SK-N-SH (cell line): ENCODE results near the gene SPPL2C. TPM values are rescaled to one million over a fixed set of nuclear protein-coding genes. Genes with fewer than 3 reads are reported as not detected.

Source experiments
- CTCF ChIA-PET: fragments of 300-600, 350-600 bp; formaldehyde crosslinking; extraction: SDS; loops from one replicate; lab custom pipeline; 2021; lab: Yijun Ruan, JAX
- POLR2A ChIA-PET: fragments of 350-600 bp; sonication (Branson Sonifier 250); formaldehyde crosslinking; extraction: SDS; loops from one replicate; lab custom pipeline; 2020; ENCODE audit warnings: antibody characterized with exemption, inconsistent platforms; lab: Yijun Ruan, JAX
- DNase-seq: peaks from one replicate; pipeline ENCODE4 v3.0.0; 2012
- H2AFZ ChIP-seq: fragments of 200-600 bp; sonication (generic); 2 replicates; pipeline ENCODE4 v1.8.1; 2016; ENCODE audit warnings: antibody characterized with exemption, mild to moderate bottlenecking, low read depth
- H3F3A ChIP-seq: fragments of 200-600 bp; sonication (generic); replicated peaks from 2 replicates; pipeline ENCODE3; 2016; ENCODE audit warnings: antibody characterized with exemption, mild to moderate bottlenecking; ENCODE audit not compliant: insufficient read depth
- H3K27ac ChIP-seq, 2 experiments: fragments of 200-500 bp in 1 of 2; fragments of 200-600 bp in 1 of 2; sonication (Bioruptor generic) in 1 of 2; sonication (generic), shearing (Covaris generic) in 1 of 2; 2 replicates each; pipeline versions ENCODE4 v1.5.1 to v1.6.1; 2014 to 2016; ENCODE audit warnings: low read depth in 2 of 2, inconsistent platforms in 1 of 2, low read length in 1 of 2, mild to moderate bottlenecking in 1 of 2, mixed read lengths in 1 of 2
- H3K27me3 ChIP-seq: fragments of 200-600 bp; sonication (generic), shearing (Covaris generic); 2 replicates; pipeline ENCODE4 v1.6.1; 2016; ENCODE audit warnings: mixed run types; ENCODE audit not compliant: insufficient read depth
- H3K36me3 ChIP-seq, 2 experiments: fragments of 200-500 bp in 1 of 2; fragments of 200-600 bp in 1 of 2; sonication (Bioruptor generic) in 1 of 2; sonication (generic) in 1 of 2; replicated peaks in 1 of 2; 2 replicates each; pipeline versions ENCODE3 to v1.5.1; 2014 to 2016; ENCODE audit warnings: low read length in 1 of 2, mild to moderate bottlenecking in 1 of 2; ENCODE audit not compliant: insufficient read depth in 2 of 2, control insufficient read depth in 1 of 2
- H3K4me1 ChIP-seq, 2 experiments: fragments of 200-500 bp in 1 of 2; fragments of 200-600 bp in 1 of 2; sonication (Bioruptor generic) in 1 of 2; sonication (generic), shearing (Covaris generic) in 1 of 2; 2 replicates each; pipeline versions ENCODE4 v1.5.1 to v1.6.1; 2014 to 2016; ENCODE audit warnings: low read depth in 1 of 2, low read length in 1 of 2, mixed run types in 1 of 2; ENCODE audit not compliant: insufficient read depth in 2 of 2, control insufficient read depth in 1 of 2
- H3K4me2 ChIP-seq: fragments of 200-600 bp; sonication (generic), shearing (Covaris generic); 2 replicates; pipeline ENCODE4 v1.6.1; 2017; ENCODE audit warnings: mixed run types
- H3K4me3 ChIP-seq, 2 experiments: fragments of 200-500 bp in 1 of 2; fragments of 200-600 bp in 1 of 2; sonication (Bioruptor generic) in 1 of 2; sonication (generic), shearing (Covaris generic) in 1 of 2; 2 replicates each; pipeline versions ENCODE4 v1.5.1 to v1.8.1; 2014 to 2016; ENCODE audit warnings: low read depth in 2 of 2, inconsistent platforms in 1 of 2, low read length in 1 of 2, mild to moderate bottlenecking in 1 of 2, mixed read lengths in 1 of 2, moderate library complexity in 1 of 2
- H3K79me2 ChIP-seq: fragments of 200-600 bp; sonication (generic); 2 replicates; pipeline ENCODE4 v1.8.1; 2017; ENCODE audit warnings: mild to moderate bottlenecking; ENCODE audit not compliant: insufficient read depth
- H3K9ac ChIP-seq: fragments of 200-600 bp; sonication (generic); 2 replicates; pipeline ENCODE4 v1.6.1; 2017; ENCODE audit warnings: mixed run types
- H3K9me2 ChIP-seq: fragments of 200-600 bp; sonication (generic); 2 replicates; pipeline ENCODE4 v1.6.1; 2017; ENCODE audit warnings: mixed run types
- H3K9me3 ChIP-seq: fragments of 200-600 bp; sonication (generic); 2 replicates; pipeline ENCODE4 v1.6.1; 2017; ENCODE audit warnings: mixed run types, mild to moderate bottlenecking, moderate library complexity
- H4K20me1 ChIP-seq: fragments of 200-600 bp; sonication (generic); 2 replicates; pipeline ENCODE4 v1.6.1; 2017; ENCODE audit warnings: mild to moderate bottlenecking, mixed run types; ENCODE audit not compliant: insufficient read depth
- CTCF ChIP-seq: fragments of 200-600 bp; sonication (generic); IDR thresholded peaks from 2 replicates; pipeline ENCODE4 v1.6.1; 2017; ENCODE audit warnings: antibody characterized with exemption, mild to moderate bottlenecking, moderate library complexity
- ELF1 ChIP-seq: IDR thresholded peaks from 2 replicates; pipeline ENCODE4 v1.4.0; 2012
- EP300 ChIP-seq, 2 experiments: IDR thresholded peaks; 2 replicates each; pipeline versions ENCODE4 v1.4.0 to v1.6.1; 2012; ENCODE audit warnings: borderline replicate concordance in 1 of 2, low read depth in 1 of 2, low read length in 1 of 2
- EZH2phosphoT487 ChIP-seq: fragments of 200-600 bp; sonication (generic); IDR thresholded peaks from 2 replicates; pipeline ENCODE4 v1.6.1; 2017; ENCODE audit warnings: low read depth, mixed run types, mild to moderate bottlenecking, antibody characterized with exemption, moderate library complexity, borderline replicate concordance
- FOXM1 ChIP-seq: IDR thresholded peaks from 2 replicates; pipeline ENCODE4 v1.4.0; 2012; ENCODE audit warnings: low read depth, mild to moderate bottlenecking
- JUND ChIP-seq: IDR thresholded peaks from 2 replicates; pipeline ENCODE4 v1.4.0; 2012
- MXI1 ChIP-seq: IDR thresholded peaks from 2 replicates; pipeline ENCODE4 v1.6.1; 2012; ENCODE audit warnings: mild to moderate bottlenecking, low read depth, low read length, improper control_type of control experiment
- NFIC ChIP-seq: IDR thresholded peaks from 2 replicates; pipeline ENCODE4 v1.4.0; 2012; ENCODE audit warnings: borderline replicate concordance
- PBX3 ChIP-seq: IDR thresholded peaks from 2 replicates; pipeline ENCODE4; 2012
- RAD21 ChIP-seq: IDR thresholded peaks from 2 replicates; pipeline ENCODE4 v1.6.1; 2012; ENCODE audit warnings: mild to moderate bottlenecking, low read length
- RCOR1 ChIP-seq: fragments of 150-350 bp; IDR thresholded peaks from 2 replicates; pipeline ENCODE4 v1.6.1; 2017; ENCODE audit warnings: antibody characterized with exemption, low read length
- RXRA ChIP-seq: IDR thresholded peaks from 2 replicates; pipeline ENCODE4 v1.4.0; 2012; ENCODE audit warnings: low read depth, mild to moderate bottlenecking, borderline replicate concordance
- SMC3 ChIP-seq: IDR thresholded peaks from 2 replicates; pipeline ENCODE4 v1.6.1; 2012; ENCODE audit warnings: low read depth, low read length, improper control_type of control experiment
- TAF1 ChIP-seq: IDR thresholded peaks from 2 replicates; pipeline ENCODE4 v1.6.1; 2012; ENCODE audit warnings: low read depth, mild to moderate bottlenecking, low read length, moderate library complexity, borderline replicate concordance
- TEAD4 ChIP-seq: IDR thresholded peaks from 2 replicates; pipeline ENCODE4 v1.4.0; 2012; ENCODE audit warnings: mild to moderate bottlenecking, borderline replicate concordance; ENCODE audit not compliant: insufficient read depth
- USF1 ChIP-seq: IDR thresholded peaks from 2 replicates; pipeline ENCODE4 v1.4.0; 2012; ENCODE audit warnings: low read depth, borderline replicate concordance
- USF2 ChIP-seq: fragments of 150-350 bp; IDR thresholded peaks from 2 replicates; pipeline ENCODE4 v1.6.1; 2017; ENCODE audit warnings: antibody characterized with exemption, low read length, low read depth, borderline replicate concordance
- ZBTB33 ChIP-seq: IDR thresholded peaks from 2 replicates; pipeline ENCODE4 v1.4.0; 2012; ENCODE audit warnings: low read depth, borderline replicate concordance
- whole genome bisulfite sequencing: methylation state at CpG from one replicate; pipeline ENCODE4 v1.1.6; 2017; ENCODE audit warnings: low lambda C conversion rate; 5-methylcytosine and 5-hydroxymethylcytosine counted together
- polyA plus RNA-seq, 3 experiments: library from polyadenylated mRNA; depleted of rRNA; stranded (reverse); fragments of >200 nt; gene quantifications; 2 replicates each; pipeline ENCODE4 v1.2.3, GENCODE V29; 2012

The SPPL2C gene
- polyA plus RNA-seq, 1 of the 3 experiments (the other 2 are of a cell fraction) = not detected

GRCh38 chr17:45820052-45820780 lies 24.5 kb upstream of the SPPL2C start:
- Histone ChIP-seq H3K27me3 (no peaks in the 10 kb centered on the region), H3K4me1 (peaks cover 0 to 27% of the 10 kb centered on the region in 2 experiments; a peak in 1 of 4 replicates), H4K20me1 (no peaks in the 10 kb centered on the region), H3K4me3 (no peak overlapping the region), H3K9me3 (no peaks in the 10 kb centered on the region), H3K9ac (no peak overlapping the region), H3K4me2 (no peak overlapping the region), H3K79me2 (no peaks in the 10 kb centered on the region), H3F3A (no peaks in the 10 kb centered on the region), H3K36me3 (no peaks in the 10 kb centered on the region), H3K9me2 (no peaks in the 10 kb centered on the region), H2AFZ (no peak overlapping the region), H3K27ac (no peak overlapping the region)
- TF ChIP-seq RAD21 = no peak
- no peak for TF ChIP-seq ZBTB33
- TF ChIP-seq ELF1 = no peak
- no peak for TF ChIP-seq TAF1
- 51% methylated on average over 6 of the region's 6 CpGs for WGBS
- CTCF ChIA-PET = interaction anchor here (0.6 to 6.9 kb wide), 8 partner anchors 11 to 180 kb away, joined by 3 to 49 read pairs (median 4); partner anchors contain the start of genes CRHR1 and MAPT
- POLR2A ChIA-PET = no interaction called here
- no peak for DNase-seq

- no peaks in the 10 kb centered on the region for H4K20me1 ChIP-seq
- no peaks in the 10 kb centered on the region for H3K9me3 ChIP-seq
- no peak for DNase-seq
- no peaks in the 10 kb centered on the region for H3K79me2 ChIP-seq
- 77% methylated on average over 9 of the region's 9 CpGs for WGBS
- H3K27me3 ChIP-seq = no peaks in the 10 kb centered on the region
- no peaks in the 10 kb centered on the region for H3K36me3 ChIP-seq
- H3K27ac ChIP-seq = no peak overlapping the region
- H3K4me1 ChIP-seq = peaks cover 0 to 31% of the 10 kb centered on the region in 2 experiments; a peak in 1 of 4 replicates
- POLR2A ChIA-PET = no interaction called here
- no peak overlapping the region for H2AFZ ChIP-seq
- no peak overlapping the region for H3K4me3 ChIP-seq
- no peak overlapping the region for H3K4me2 ChIP-seq
- CTCF ChIA-PET = interaction anchor here (1.5 to 4.7 kb wide), 5 partner anchors 10 to 181 kb away, joined by 3 to 34 read pairs (median 5); partner anchors contain the start of gene MAPT
- H3K9ac ChIP-seq = no peak overlapping the region
- no peaks in the 10 kb centered on the region for H3K9me2 ChIP-seq
- H3F3A ChIP-seq = no peaks in the 10 kb centered on the region
- no peak for TF ChIP-seq CTCF
- no peak for TF ChIP-seq RXRA
- TF ChIP-seq RCOR1 = no peak
- no peak for TF ChIP-seq EP300 (IDR thresholded peaks at IDR 0.05; ENCODE audit: borderline replicate concordance in 1 of 2, low read depth in 1 of 2, low read length in 1 of 2)
- TF ChIP-seq PBX3 = no peak
- no peak for TF ChIP-seq NFIC
- no peak for TF ChIP-seq USF2
- TF ChIP-seq ZBTB33 = no peak
- no peak for TF ChIP-seq TEAD4
- TF ChIP-seq FOXM1 = no peak
- TF ChIP-seq JUND = no peak
- TF ChIP-seq USF1 = no peak
- no peak for TF ChIP-seq SMC3
- TF ChIP-seq EZH2phosphoT487 = no peak
- no peak for TF ChIP-seq MXI1
Measured at GRCh38 chr17:45821147-45821546, 23.5 kb upstream of the SPPL2C start.
